Suprapubic skin (tissue), 4 donors: ENCODE results near the gene HNMT.

ENCODE experiments used
- EP300 ChIP-seq: sonication (generic); formaldehyde crosslinking; IDR thresholded peaks from one replicate; pipeline ENCODE4 v1.6.1; 2017; ENCODE audit warnings: antibody characterized with exemption
- POLR2A ChIP-seq, 2 donors: fragments of 450-650 bp; IDR thresholded peaks; one replicate each; pipeline ENCODE4 v1.6.1; 2017; ENCODE audit warnings: antibody characterized with exemption in 2 of 2, mild to moderate bottlenecking in 2 of 2, moderate library complexity in 2 of 2
- POLR2AphosphoS5 ChIP-seq, 3 donors: sonication (generic); formaldehyde crosslinking; IDR thresholded peaks; one replicate each; pipeline ENCODE4 v1.6.1; 2017; ENCODE audit warnings: antibody characterized with exemption in 3 of 3
- TF ChIP-seq, protein P1 (sequence below), 2 donors: fragments of 200-600 bp in 1 of 2; fragments of 450-650 bp in 1 of 2; sonication (generic) in 1 of 2; IDR thresholded peaks; one replicate each; pipeline ENCODE4 v1.5.1; 2016 to 2019; ENCODE audit warnings: antibody characterized with exemption in 2 of 2, mild to moderate bottlenecking in 1 of 2, moderate library complexity in 1 of 2

- TF ChIP-seq POLR2A (IDR thresholded peaks at IDR 0.05) (no peak), EP300 (no peak), POLR2AphosphoS5 (IDR thresholded peaks at IDR 0.05) (no peak)
- TF ChIP-seq, protein P1, sequence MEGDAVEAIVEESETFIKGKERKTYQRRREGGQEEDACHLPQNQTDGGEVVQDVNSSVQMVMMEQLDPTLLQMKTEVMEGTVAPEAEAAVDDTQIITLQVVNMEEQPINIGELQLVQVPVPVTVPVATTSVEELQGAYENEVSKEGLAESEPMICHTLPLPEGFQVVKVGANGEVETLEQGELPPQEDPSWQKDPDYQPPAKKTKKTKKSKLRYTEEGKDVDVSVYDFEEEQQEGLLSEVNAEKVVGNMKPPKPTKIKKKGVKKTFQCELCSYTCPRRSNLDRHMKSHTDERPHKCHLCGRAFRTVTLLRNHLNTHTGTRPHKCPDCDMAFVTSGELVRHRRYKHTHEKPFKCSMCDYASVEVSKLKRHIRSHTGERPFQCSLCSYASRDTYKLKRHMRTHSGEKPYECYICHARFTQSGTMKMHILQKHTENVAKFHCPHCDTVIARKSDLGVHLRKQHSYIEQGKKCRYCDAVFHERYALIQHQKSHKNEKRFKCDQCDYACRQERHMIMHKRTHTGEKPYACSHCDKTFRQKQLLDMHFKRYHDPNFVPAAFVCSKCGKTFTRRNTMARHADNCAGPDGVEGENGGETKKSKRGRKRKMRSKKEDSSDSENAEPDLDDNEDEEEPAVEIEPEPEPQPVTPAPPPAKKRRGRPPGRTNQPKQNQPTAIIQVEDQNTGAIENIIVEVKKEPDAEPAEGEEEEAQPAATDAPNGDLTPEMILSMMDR (IDR thresholded peaks at IDR 0.05) = no peak
Observed at GRCh38 chr2:137969418-137969765, 5.1 kb downstream of the HNMT start.
